ENCODE measurements around the gene TBX4. TPM values are rescaled to one million over a fixed set of nuclear protein-coding genes. Genes with fewer than 3 reads are reported as not detected.

TBX4 gene
- total RNA-seq, 4 donors from 2014 or later, result not detected

DNA sequence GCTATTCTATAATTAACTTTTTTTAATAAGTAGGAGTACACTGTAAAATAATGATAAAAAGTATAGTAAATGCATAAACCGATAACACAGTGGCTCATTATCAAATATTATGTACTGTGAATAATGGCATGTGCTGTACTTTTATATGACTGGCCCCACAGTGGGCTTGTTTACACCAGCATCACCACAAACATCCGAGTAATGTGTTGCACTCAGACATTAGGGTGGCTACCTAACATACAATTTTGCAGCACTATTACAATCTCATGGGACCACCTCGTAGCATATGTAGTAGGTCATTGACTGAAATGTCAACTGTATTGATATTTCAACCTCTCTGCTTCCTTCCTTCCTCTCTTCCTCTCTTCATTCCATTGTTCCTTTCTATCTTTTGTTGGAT, 51.7 kb downstream of the TBX4 start:
- intact Hi-C loops (cut with DNase I; ENCODE audit: low total_unique reads), result no loop called here
- no peaks in the 10 kb centered on the region for H3K36me3 ChIP-seq
- DNase-seq (no peak), ATAC-seq (no peak)
- no peaks in the 10 kb centered on the region for H3K4me1 ChIP-seq
- H3K27ac ChIP-seq, result no peak overlapping the region
- H3K4me3 ChIP-seq, result no peak overlapping the region
- no peak for TF ChIP-seq POLR2A (IDR thresholded peaks at IDR 0.05)
- TF ChIP-seq, protein P1, sequence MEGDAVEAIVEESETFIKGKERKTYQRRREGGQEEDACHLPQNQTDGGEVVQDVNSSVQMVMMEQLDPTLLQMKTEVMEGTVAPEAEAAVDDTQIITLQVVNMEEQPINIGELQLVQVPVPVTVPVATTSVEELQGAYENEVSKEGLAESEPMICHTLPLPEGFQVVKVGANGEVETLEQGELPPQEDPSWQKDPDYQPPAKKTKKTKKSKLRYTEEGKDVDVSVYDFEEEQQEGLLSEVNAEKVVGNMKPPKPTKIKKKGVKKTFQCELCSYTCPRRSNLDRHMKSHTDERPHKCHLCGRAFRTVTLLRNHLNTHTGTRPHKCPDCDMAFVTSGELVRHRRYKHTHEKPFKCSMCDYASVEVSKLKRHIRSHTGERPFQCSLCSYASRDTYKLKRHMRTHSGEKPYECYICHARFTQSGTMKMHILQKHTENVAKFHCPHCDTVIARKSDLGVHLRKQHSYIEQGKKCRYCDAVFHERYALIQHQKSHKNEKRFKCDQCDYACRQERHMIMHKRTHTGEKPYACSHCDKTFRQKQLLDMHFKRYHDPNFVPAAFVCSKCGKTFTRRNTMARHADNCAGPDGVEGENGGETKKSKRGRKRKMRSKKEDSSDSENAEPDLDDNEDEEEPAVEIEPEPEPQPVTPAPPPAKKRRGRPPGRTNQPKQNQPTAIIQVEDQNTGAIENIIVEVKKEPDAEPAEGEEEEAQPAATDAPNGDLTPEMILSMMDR (IDR thresholded peaks at IDR 0.05 in 4 of 5, conservative IDR thresholded peaks at IDR 0.05 in 1 of 5), result no peak
- in situ Hi-C loops (cut with MboI; ENCODE audit: low sequenced_read_pairs in 4 of 4), result no loop called here
- no peaks in the 10 kb centered on the region for H3K27me3 ChIP-seq
- no peaks in the 10 kb centered on the region for H3K9me3 ChIP-seq

DNA sequence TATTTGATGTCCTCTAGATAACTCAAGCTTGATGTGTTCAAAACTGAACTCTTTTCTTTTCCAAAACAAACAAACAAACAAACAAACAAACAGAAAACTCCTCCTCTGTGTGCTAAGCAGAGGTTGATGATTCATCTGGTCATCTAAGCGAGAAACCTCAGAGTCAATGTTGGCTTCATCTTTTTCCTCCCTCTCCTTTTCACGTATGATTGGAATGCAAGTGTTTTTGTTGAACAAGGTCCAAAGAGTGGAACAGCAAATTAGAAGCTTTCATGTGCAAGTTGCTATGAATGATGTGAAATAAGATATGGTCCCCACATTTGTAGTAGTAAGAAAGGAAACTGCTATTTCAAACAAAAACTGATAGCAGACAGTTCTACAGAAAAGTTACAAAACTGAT, 52.5 kb downstream of the TBX4 start:
- TF ChIP-seq, protein P1 (IDR thresholded peaks at IDR 0.05 in 4 of 5, conservative IDR thresholded peaks at IDR 0.05 in 1 of 5), result no peak
- TF ChIP-seq POLR2A (IDR thresholded peaks at IDR 0.05), result no peak
- Histone ChIP-seq H3K4me1 (no peaks in the 10 kb centered on the region), H3K9me3 (no peaks in the 10 kb centered on the region), H3K27me3 (no peaks in the 10 kb centered on the region), H3K27ac (no peak overlapping the region), H3K4me3 (no peak overlapping the region), H3K36me3 (no peaks in the 10 kb centered on the region)
- no peak for ATAC-seq
- in situ Hi-C loops (cut with MboI; ENCODE audit: low sequenced_read_pairs in 4 of 4) (no loop called here), intact Hi-C loops (cut with DNase I; ENCODE audit: low total_unique reads) (no loop called here)
- no peak for DNase-seq

GRCh38 chr17:61505846-61506627, 53.8 kb downstream of the TBX4 start:
- no peak for DNase-seq
- intact Hi-C loops (cut with DNase I; ENCODE audit: low total_unique reads), result no loop called here
- no peak overlapping the region for H3K27ac ChIP-seq
- no peak for ATAC-seq
- TF ChIP-seq, protein P1 (IDR thresholded peaks at IDR 0.05 in 4 of 5, conservative IDR thresholded peaks at IDR 0.05 in 1 of 5), result no peak
- no peak for TF ChIP-seq POLR2A (IDR thresholded peaks at IDR 0.05)
- no peak overlapping the region for H3K4me3 ChIP-seq
- no peaks in the 10 kb centered on the region for H3K36me3 ChIP-seq
- in situ Hi-C loops (cut with MboI; ENCODE audit: low sequenced_read_pairs in 4 of 4), result no loop called here
- H3K4me1 ChIP-seq, result no peaks in the 10 kb centered on the region
- H3K9me3 ChIP-seq, result no peaks in the 10 kb centered on the region
- no peaks in the 10 kb centered on the region for H3K27me3 ChIP-seq

DNA sequence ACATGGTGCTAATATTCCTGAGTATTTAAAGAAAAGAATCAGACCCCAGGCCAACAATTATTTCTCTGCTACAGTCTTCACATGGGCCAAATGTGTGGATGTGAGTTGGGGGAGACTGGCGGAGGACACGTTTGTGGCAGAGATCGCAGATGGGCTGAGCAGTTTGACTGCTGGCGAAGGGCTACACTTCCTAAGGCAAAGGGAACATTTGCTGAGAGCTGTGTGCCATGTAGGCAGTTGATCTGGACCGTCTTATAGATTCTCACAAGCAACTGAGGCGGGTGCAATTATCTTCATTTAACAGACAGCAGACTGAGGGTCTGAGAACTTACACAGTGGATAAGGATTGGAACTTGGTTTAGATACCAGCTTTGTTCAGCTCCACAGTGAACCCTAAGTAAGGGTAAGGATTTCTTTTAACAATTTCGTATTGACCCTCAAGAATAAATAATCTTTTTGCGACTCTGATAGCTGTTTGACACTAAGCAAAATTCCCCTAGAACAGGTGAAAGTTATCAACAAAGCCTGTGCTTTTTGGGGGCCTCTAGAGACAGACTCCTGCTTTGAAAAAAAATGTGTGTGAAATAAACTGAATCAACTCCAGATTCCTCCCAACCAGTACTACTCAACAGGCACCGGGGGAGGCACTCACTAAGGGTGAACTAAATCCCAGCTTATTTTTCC, 55.3 kb downstream of the TBX4 start:
- Histone ChIP-seq H3K27ac (no peak overlapping the region), H3K36me3 (no peaks in the 10 kb centered on the region), H3K9me3 (no peaks in the 10 kb centered on the region), H3K27me3 (no peaks in the 10 kb centered on the region), H3K4me3 (no peak overlapping the region), H3K4me1 (no peaks in the 10 kb centered on the region)
- intact Hi-C loops (cut with DNase I; ENCODE audit: low total_unique reads) (no loop called here), in situ Hi-C loops (cut with MboI; ENCODE audit: low sequenced_read_pairs in 4 of 4) (no loop called here)
- ATAC-seq, result no peak
- DNase-seq, result no peak
- TF ChIP-seq POLR2A (IDR thresholded peaks at IDR 0.05), result no peak
- TF ChIP-seq, protein P1 (IDR thresholded peaks at IDR 0.05 in 4 of 5, conservative IDR thresholded peaks at IDR 0.05 in 1 of 5), result no peak

Measured in gastrocnemius medialis (tissue), 4 donors.